ENCODE measurements around the gene SLC30A5. TPM values are rescaled to one million over a fixed set of nuclear protein-coding genes. Genes with fewer than 3 reads are reported as not detected.

SLC30A5 gene
- total and polyA plus RNA-seq, 9 of the 15 experiments (the other 6 are each of a cell fraction or from before 2014, with no cell fraction given): 22.9 to 86.8 (median 62.5) TPM

DNA sequence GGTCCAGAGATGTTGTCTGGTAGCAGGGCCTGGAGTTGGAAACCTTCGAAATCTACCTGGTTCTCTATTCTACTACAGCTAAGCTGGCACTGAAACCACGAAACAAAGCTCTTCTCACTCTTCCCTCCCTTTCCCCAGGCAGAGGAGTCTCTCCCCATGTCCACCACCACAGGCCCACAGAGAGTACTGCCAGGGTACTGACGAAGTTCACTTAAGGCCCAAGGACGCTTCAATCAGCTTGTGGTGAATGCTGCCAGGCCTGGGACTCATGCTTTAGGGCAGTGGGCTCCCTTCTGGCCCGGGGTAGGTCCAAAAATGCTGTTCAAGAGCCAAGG lies 55.8 kb downstream of the SLC30A5 start:
- no peak overlapping the region for H2AFZ ChIP-seq (ENCODE audit: low read depth, low read length)
- H4K20me1 ChIP-seq (replicated peaks; ENCODE audit: control insufficient read depth, insufficient read depth, low read length): no peaks in the 10 kb centered on the region
- in situ Hi-C loops (cut with MboI) (no loop called here), intact Hi-C loops (cut with micrococcal nuclease) (no loop called here)
- peak overlapping the region in 1 of 2 experiments; percentile 58; a peak in 1 of 4 replicates for H3K9ac ChIP-seq (ENCODE audit: insufficient read depth in 1 of 2, low read depth in 2 of 2, low read length in 2 of 2)
- no peaks in the 10 kb centered on the region for H3K79me2 ChIP-seq (ENCODE audit: control insufficient read depth, insufficient read depth, low read length)
- no peak overlapping the region for H3K4me3 ChIP-seq
- H3K4me2 ChIP-seq (ENCODE audit: insufficient read depth, low read length): no peak overlapping the region
- no TSS peak for BruUV-seq (replicated peaks)
- ChIA-PET POLR2A (no interaction called here), CTCF (ENCODE audit: low intra/inter-chr PET ratio) (no interaction called here)
- FAIRE-seq (no peak), ATAC-seq (no peak), DNase-seq (ENCODE audit: extremely low read depth in 1 of 4, low spot score in 3 of 4) (no peak)
- no peaks in the 10 kb centered on the region for H3K36me3 ChIP-seq (ENCODE audit: control insufficient read depth, insufficient read depth, low read length)
- 54% methylated on average over 5 of the region's 5 CpGs for WGBS (ENCODE audit: insufficient coverage, low coverage, missing lambda C conversion rate)
- H3K9me1 ChIP-seq (ENCODE audit: control insufficient read depth, insufficient read depth, low read length): no peaks in the 10 kb centered on the region
- no peak overlapping the region for H3K27ac ChIP-seq (ENCODE audit: extremely low read depth, low read depth, low read length)
- no peaks in the 10 kb centered on the region for H3K27me3 ChIP-seq (ENCODE audit: control insufficient read depth in 2 of 2, insufficient read depth in 2 of 2, low read length in 2 of 2)
- H3K9me3 ChIP-seq (replicated peaks; ENCODE audit: control insufficient read depth, insufficient read depth, low read depth, low read length): no peaks in the 10 kb centered on the region
- no peaks in the 10 kb centered on the region for H3K4me1 ChIP-seq (replicated peaks in 1 of 2; ENCODE audit: control insufficient read depth in 2 of 2, insufficient read depth in 2 of 2, low read length in 2 of 2)
- TF ChIP-seq, protein P1, sequence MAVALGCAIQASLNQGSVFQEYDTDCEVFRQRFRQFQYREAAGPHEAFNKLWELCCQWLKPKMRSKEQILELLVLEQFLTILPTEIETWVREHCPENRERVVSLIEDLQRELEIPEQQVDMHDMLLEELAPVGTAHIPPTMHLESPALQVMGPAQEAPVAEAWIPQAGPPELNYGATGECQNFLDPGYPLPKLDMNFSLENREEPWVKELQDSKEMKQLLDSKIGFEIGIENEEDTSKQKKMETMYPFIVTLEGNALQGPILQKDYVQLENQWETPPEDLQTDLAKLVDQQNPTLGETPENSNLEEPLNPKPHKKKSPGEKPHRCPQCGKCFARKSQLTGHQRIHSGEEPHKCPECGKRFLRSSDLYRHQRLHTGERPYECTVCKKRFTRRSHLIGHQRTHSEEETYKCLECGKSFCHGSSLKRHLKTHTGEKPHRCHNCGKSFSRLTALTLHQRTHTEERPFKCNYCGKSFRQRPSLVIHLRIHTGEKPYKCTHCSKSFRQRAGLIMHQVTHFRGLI (CRISPR knock-in tag; IDR thresholded peaks at IDR 0.05): no peak
- TF ChIP-seq, protein P2, sequence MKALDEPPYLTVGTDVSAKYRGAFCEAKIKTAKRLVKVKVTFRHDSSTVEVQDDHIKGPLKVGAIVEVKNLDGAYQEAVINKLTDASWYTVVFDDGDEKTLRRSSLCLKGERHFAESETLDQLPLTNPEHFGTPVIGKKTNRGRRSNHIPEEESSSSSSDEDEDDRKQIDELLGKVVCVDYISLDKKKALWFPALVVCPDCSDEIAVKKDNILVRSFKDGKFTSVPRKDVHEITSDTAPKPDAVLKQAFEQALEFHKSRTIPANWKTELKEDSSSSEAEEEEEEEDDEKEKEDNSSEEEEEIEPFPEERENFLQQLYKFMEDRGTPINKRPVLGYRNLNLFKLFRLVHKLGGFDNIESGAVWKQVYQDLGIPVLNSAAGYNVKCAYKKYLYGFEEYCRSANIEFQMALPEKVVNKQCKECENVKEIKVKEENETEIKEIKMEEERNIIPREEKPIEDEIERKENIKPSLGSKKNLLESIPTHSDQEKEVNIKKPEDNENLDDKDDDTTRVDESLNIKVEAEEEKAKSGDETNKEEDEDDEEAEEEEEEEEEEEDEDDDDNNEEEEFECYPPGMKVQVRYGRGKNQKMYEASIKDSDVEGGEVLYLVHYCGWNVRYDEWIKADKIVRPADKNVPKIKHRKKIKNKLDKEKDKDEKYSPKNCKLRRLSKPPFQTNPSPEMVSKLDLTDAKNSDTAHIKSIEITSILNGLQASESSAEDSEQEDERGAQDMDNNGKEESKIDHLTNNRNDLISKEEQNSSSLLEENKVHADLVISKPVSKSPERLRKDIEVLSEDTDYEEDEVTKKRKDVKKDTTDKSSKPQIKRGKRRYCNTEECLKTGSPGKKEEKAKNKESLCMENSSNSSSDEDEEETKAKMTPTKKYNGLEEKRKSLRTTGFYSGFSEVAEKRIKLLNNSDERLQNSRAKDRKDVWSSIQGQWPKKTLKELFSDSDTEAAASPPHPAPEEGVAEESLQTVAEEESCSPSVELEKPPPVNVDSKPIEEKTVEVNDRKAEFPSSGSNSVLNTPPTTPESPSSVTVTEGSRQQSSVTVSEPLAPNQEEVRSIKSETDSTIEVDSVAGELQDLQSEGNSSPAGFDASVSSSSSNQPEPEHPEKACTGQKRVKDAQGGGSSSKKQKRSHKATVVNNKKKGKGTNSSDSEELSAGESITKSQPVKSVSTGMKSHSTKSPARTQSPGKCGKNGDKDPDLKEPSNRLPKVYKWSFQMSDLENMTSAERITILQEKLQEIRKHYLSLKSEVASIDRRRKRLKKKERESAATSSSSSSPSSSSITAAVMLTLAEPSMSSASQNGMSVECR (CRISPR knock-in tag; IDR thresholded peaks at IDR 0.05): no peak
- TF ChIP-seq BHLHE40 (IDR thresholded peaks at IDR 0.05; ENCODE audit: low read length) (no peak), FOXM1 (IDR thresholded peaks at IDR 0.05; ENCODE audit: low read depth) (no peak), FOXM1 (CRISPR knock-in tag; IDR thresholded peaks at IDR 0.05; ENCODE audit: low read depth) (no peak), ZNF561 (CRISPR knock-in tag; conservative IDR thresholded peaks at IDR 0.05) (no peak), HDAC6 (IDR thresholded peaks at IDR 0.05; ENCODE audit: low read depth, low read length) (no peak), CBX2 (IDR thresholded peaks at IDR 0.05; ENCODE audit: insufficient read depth, low read length, poor library complexity, severe bottlenecking) (no peak), ARNT (IDR thresholded peaks at IDR 0.05) (no peak), JUN (IDR thresholded peaks at IDR 0.05; ENCODE audit: borderline replicate concordance, low read depth, low read length) (no peak), JUN (CRISPR knock-in tag; IDR thresholded peaks at IDR 0.05; ENCODE audit: borderline replicate concordance) (no peak), SIX5 (IDR thresholded peaks at IDR 0.05; ENCODE audit: borderline replicate concordance in 1 of 2, insufficient read depth in 1 of 2, low read depth in 1 of 2, low read length in 2 of 2) (no peak), CHD4 (IDR thresholded peaks at IDR 0.05; ENCODE audit: insufficient read depth, insufficient replicate concordance, low read depth, low read length, poor library complexity, severe bottlenecking) (no peak), POLR3G (IDR thresholded peaks at IDR 0.05; ENCODE audit: extremely low read depth, insufficient read length, insufficient replicate concordance) (no peak)
- TF ChIP-seq, protein P3, sequence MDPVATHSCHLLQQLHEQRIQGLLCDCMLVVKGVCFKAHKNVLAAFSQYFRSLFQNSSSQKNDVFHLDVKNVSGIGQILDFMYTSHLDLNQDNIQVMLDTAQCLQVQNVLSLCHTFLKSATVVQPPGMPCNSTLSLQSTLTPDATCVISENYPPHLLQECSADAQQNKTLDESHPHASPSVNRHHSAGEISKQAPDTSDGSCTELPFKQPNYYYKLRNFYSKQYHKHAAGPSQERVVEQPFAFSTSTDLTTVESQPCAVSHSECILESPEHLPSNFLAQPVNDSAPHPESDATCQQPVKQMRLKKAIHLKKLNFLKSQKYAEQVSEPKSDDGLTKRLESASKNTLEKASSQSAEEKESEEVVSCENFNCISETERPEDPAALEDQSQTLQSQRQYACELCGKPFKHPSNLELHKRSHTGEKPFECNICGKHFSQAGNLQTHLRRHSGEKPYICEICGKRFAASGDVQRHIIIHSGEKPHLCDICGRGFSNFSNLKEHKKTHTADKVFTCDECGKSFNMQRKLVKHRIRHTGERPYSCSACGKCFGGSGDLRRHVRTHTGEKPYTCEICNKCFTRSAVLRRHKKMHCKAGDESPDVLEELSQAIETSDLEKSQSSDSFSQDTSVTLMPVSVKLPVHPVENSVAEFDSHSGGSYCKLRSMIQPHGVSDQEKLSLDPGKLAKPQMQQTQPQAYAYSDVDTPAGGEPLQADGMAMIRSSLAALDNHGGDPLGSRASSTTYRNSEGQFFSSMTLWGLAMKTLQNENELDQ (CRISPR knock-in tag; IDR thresholded peaks at IDR 0.05; ENCODE audit: borderline replicate concordance): no peak
